Stimulated activated CD4-positive, alpha-beta T cell treated with anti-CD3 and anti-CD28 coated beads, Interleukin-12 subunit alpha, Interleukin-12 subunit beta, amount 100 ng/mL, for 48 hours (primary cell): ENCODE measurements around the gene APOC3.

Experiments
- DNase-seq, 3 donors: peaks; one replicate each; pipeline ENCODE4 v3.0.0-alpha.2; 2020; ENCODE audit warnings: low read depth in 2 of 3, low spot score in 1 of 3

APOC3 gene

GRCh38 chr11:116870054-116870453 is 40.3 kb downstream of the APOC3 start:
- DNase-seq, result no peak

GRCh38 chr11:116871248-116871647 is 41.5 kb downstream of the APOC3 start:
- no peak for DNase-seq

- no peak for DNase-seq
Observed at GRCh38 chr11:116873381-116873780, 43.7 kb downstream of the APOC3 start.

- DNase-seq, result no peak
Observed at GRCh38 chr11:116874251-116874650, 44.5 kb downstream of the APOC3 start.

GRCh38 chr11:116875194-116875593 is 45.5 kb downstream of the APOC3 start:
- no peak for DNase-seq

- DNase-seq, result no peak
Observed at GRCh38 chr11:116876656-116877055, 46.9 kb downstream of the APOC3 start.

GRCh38 chr11:116879800-116880625 is 50.3 kb downstream of the APOC3 start:
- no peak for DNase-seq

- no peak for DNase-seq
Observed at GRCh38 chr11:116881143-116881542, 51.4 kb downstream of the APOC3 start.

GRCh38 chr11:116882386-116882785 is 52.7 kb downstream of the APOC3 start:
- DNase-seq, result peak in 2 of 3 donors; percentile 1 to 13
